Large intestine (tissue), 12 donors: ENCODE data around the gene PEA15. TPM values are rescaled to one million over a fixed set of nuclear protein-coding genes. Genes with fewer than 3 reads are reported as not detected.

Experiments used
- DNase-seq, 2 donors: peaks; one replicate each; pipeline versions ENCODE4 v3.0.0 to v3.0.0-alpha.2; 2013
- H3K27ac ChIP-seq: one replicate; pipeline ENCODE4 v1.5.1; 2013; ENCODE audit warnings: low read length
- H3K27me3 ChIP-seq: 2 replicates; pipeline ENCODE4 v1.6.1; 2013; ENCODE audit warnings: low read length; ENCODE audit not compliant: control insufficient read depth, insufficient read depth
- H3K36me3 ChIP-seq: 2 replicates; pipeline ENCODE4 v1.6.1; 2013; ENCODE audit warnings: low read length; ENCODE audit not compliant: control insufficient read depth, insufficient read depth
- H3K4me1 ChIP-seq: one replicate; pipeline ENCODE4 v1.6.1; 2013; ENCODE audit warnings: low read length; ENCODE audit not compliant: control insufficient read depth, insufficient read depth
- H3K4me3 ChIP-seq: one replicate; pipeline ENCODE4 v1.5.1; 2013; ENCODE audit warnings: low read length
- H3K9me3 ChIP-seq: one replicate; pipeline ENCODE4 v1.6.1; 2013; ENCODE audit warnings: mild to moderate bottlenecking, low read depth, low read length, moderate library complexity; ENCODE audit not compliant: control insufficient read depth
- WGBS: methylation state at CpG from one replicate; pipeline ENCODE4 v1.1.5; 2013; ENCODE audit warnings: low lambda C conversion rate; ENCODE audit not compliant: insufficient coverage; 5-methylcytosine and 5-hydroxymethylcytosine counted together
- long read RNA-seq, 11 donors: transcript quantifications; one replicate each; lab custom pipeline, GENCODE V29; 2026
- polyA plus RNA-seq: library from polyadenylated mRNA; unstranded; fragments of 120-200 nt; gene quantifications from one replicate; pipeline ENCODE4 v1.2.1, GENCODE V29; 2013

Gene PEA15, protein sequence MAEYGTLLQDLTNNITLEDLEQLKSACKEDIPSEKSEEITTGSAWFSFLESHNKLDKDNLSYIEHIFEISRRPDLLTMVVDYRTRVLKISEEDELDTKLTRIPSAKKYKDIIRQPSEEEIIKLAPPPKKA
- 74.8 TPM for polyA plus RNA-seq
- long read RNA-seq, donor 1, transcript PEA15-201 (4 exons, 2,471 nt), result major isoform, 8 of 14 reads
- long read RNA-seq, donor 1, partial matches to known transcripts, result 6 of 14 reads
- long read RNA-seq, donor 1, other reads (novel, unspliced or antisense), result 0 of 14 reads
- long read RNA-seq, donor 2, transcript PEA15-201 (4 exons, 2,471 nt), result major isoform, 24 of 84 reads
- long read RNA-seq, donor 2, partial matches to known transcripts, result 58 of 84 reads
- long read RNA-seq, donor 2, other reads (novel, unspliced or antisense), result 0 of 84 reads
- long read RNA-seq, donor 3, result 0 reads
- long read RNA-seq, donor 4, partial matches to known transcripts, result 0 of 4 reads
- long read RNA-seq, donor 4, other reads (novel, unspliced or antisense), result 0 of 4 reads
- long read RNA-seq, donor 5, transcript PEA15-201 (4 exons, 2,471 nt), result major isoform, 22 of 31 reads
- long read RNA-seq, donor 5, partial matches to known transcripts, result 8 of 31 reads
- long read RNA-seq, donor 5, other reads (novel, unspliced or antisense), result 0 of 31 reads
- long read RNA-seq, donor 6, transcript PEA15-201 (4 exons, 2,471 nt), result major isoform, 19 of 32 reads
- long read RNA-seq, donor 6, partial matches to known transcripts, result 13 of 32 reads
- long read RNA-seq, donor 6, other reads (novel, unspliced or antisense), result 0 of 32 reads
- long read RNA-seq, donor 7, transcript PEA15-201 (4 exons, 2,471 nt), result major isoform, 15 of 25 reads
- long read RNA-seq, donor 7, partial matches to known transcripts, result 10 of 25 reads
- long read RNA-seq, donor 7, other reads (novel, unspliced or antisense), result 0 of 25 reads
- long read RNA-seq, donor 8, transcript PEA15-201 (4 exons, 2,471 nt), result major isoform, 19 of 43 reads
- long read RNA-seq, donor 8, partial matches to known transcripts, result 23 of 43 reads
- long read RNA-seq, donor 8, other reads (novel, unspliced or antisense), result 0 of 43 reads
- long read RNA-seq, donor 9, transcript PEA15-201 (4 exons, 2,471 nt), result major isoform, 21 of 33 reads
- long read RNA-seq, donor 9, partial matches to known transcripts, result 12 of 33 reads
- long read RNA-seq, donor 9, other reads (novel, unspliced or antisense), result 0 of 33 reads
- long read RNA-seq, donor 10, transcript PEA15-201 (4 exons, 2,471 nt), result major isoform, 23 of 30 reads
- long read RNA-seq, donor 10, partial matches to known transcripts, result 7 of 30 reads
- long read RNA-seq, donor 10, other reads (novel, unspliced or antisense), result 0 of 30 reads
- long read RNA-seq, donor 11, transcript PEA15-201 (4 exons, 2,471 nt), result major isoform, 16 of 23 reads
- long read RNA-seq, donor 11, partial matches to known transcripts, result 7 of 23 reads
- long read RNA-seq, donor 11, other reads (novel, unspliced or antisense), result 0 of 23 reads

- peak in 1 of 2 donors; percentile 74 for DNase-seq
- peak within 1 kb of the TSS; percentile 75 for H3K27ac ChIP-seq
- no CpG with 5 or more reads among the region's 76 CpGs for WGBS
- H3K36me3 ChIP-seq, result peaks cover 29% of the 10 kb centered on the region
- peaks cover 13% of the 10 kb centered on the region for H3K4me1 ChIP-seq
- no peaks in the 10 kb centered on the region for H3K9me3 ChIP-seq
- H3K4me3 ChIP-seq, result peak within 1 kb of the TSS; percentile 98
- H3K27me3 ChIP-seq, result no peaks in the 10 kb centered on the region
Measured at GRCh38 chr1:160205242-160206035, at the start of gene PEA15. TSS of gene PEA15 (plus strand) at chr1:160205384. CDS start at chr1:160211545, 6,161 bp downstream.

- no peak for DNase-seq
- no peaks in the 10 kb centered on the region for H3K9me3 ChIP-seq
- WGBS, result no CpG with 5 or more reads among the region's 5 CpGs
- no peak overlapping the region for H3K4me3 ChIP-seq
- no peaks in the 10 kb centered on the region for H3K27me3 ChIP-seq
- no peaks in the 10 kb centered on the region for H3K36me3 ChIP-seq
- H3K27ac ChIP-seq, result no peak overlapping the region
- no peaks in the 10 kb centered on the region for H3K4me1 ChIP-seq
Measured at GRCh38 chr1:160156361-160156760, 48.8 kb upstream of the PEA15 start.

DNA sequence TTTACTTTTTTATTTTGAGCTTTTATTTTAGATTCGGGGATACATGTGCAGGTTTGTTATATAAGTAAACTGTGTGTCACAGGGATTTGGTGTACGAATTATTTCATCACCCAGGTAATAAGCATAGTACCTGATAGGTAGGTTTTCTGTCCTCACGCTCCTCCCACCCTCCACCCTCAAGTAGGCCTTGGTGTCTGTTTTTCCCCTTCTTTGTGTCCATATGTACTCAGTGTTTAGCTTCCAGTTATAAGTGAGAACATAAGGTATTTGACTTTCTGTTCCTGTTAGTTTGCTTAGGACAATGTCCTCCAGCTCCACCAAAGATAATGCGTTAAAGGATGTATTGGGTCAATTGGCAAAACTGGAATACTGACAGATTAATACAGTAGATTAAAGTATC is 48.0 kb upstream of the PEA15 start:
- Histone ChIP-seq H3K4me3 (no peak overlapping the region), H3K27ac (no peak overlapping the region), H3K36me3 (no peaks in the 10 kb centered on the region), H3K27me3 (no peaks in the 10 kb centered on the region), H3K4me1 (no peaks in the 10 kb centered on the region), H3K9me3 (no peaks in the 10 kb centered on the region)
- DNase-seq, result no peak
- 80% methylated on average over 1 of the region's 4 CpGs for WGBS

DNA sequence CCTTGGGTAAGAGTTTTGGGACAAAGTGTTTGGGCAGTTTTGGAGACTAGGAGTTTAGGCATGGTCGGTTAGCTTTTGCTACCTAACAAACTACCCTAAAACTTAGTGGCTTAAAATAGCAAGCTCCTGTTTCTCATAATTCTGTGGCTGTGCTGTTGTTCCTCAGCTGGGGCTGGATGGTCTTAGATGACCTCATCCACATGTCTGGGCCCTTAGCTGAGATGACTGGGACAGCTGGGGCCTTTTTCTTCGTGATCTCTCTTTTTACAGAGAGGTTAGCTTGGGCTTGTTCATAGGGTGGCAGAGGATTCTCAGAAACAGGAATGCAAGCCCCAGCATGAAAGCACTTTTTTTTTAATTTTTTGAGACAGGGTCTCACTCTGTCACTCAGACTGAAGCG is 47.2 kb upstream of the PEA15 start:
- no peaks in the 10 kb centered on the region for H3K9me3 ChIP-seq
- 100% methylated on average over 2 of the region's 3 CpGs for WGBS

GRCh38 chr1:160158534-160158933 is 46.6 kb upstream of the PEA15 start:
- Histone ChIP-seq H3K27me3 (no peaks in the 10 kb centered on the region), H3K9me3 (no peaks in the 10 kb centered on the region), H3K4me1 (no peaks in the 10 kb centered on the region), H3K36me3 (no peaks in the 10 kb centered on the region), H3K4me3 (no peak overlapping the region), H3K27ac (no peak overlapping the region)
- WGBS, result no CpG with 5 or more reads among the region's 4 CpGs
- no peak for DNase-seq

More for the DNA sequence above, 47.2 kb upstream of the PEA15 start:
- no peaks in the 10 kb centered on the region for H3K27me3 ChIP-seq
- no peak overlapping the region for H3K27ac ChIP-seq
- H3K4me1 ChIP-seq, result no peaks in the 10 kb centered on the region
- H3K36me3 ChIP-seq, result no peaks in the 10 kb centered on the region
- no peak overlapping the region for H3K4me3 ChIP-seq
- no peak for DNase-seq

DNA sequence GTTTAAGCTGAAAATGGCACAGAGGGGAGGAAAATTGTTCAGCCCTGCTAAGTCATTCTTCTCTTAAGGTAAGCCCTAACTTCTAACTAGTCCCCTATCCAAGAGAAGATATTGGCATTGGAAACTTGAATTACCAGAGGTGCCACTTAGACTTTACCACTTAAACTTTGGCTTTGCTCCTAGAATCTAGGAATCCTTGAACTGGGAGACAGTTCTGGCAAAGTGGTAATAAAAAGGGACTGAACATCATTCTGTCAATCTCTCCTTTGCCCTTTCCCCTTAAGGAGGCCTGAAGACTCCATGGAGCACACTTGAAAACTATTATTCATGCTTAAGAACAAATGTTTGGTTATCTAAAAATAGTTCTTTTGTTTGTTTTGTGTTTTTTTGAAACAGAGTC is 45.3 kb upstream of the PEA15 start:
- no peaks in the 10 kb centered on the region for H3K36me3 ChIP-seq
- no peaks in the 10 kb centered on the region for H3K27me3 ChIP-seq
- no peaks in the 10 kb centered on the region for H3K4me1 ChIP-seq
- no peak for DNase-seq
- H3K27ac ChIP-seq, result no peak overlapping the region
- no peak overlapping the region for H3K4me3 ChIP-seq
- H3K9me3 ChIP-seq, result no peaks in the 10 kb centered on the region

DNA sequence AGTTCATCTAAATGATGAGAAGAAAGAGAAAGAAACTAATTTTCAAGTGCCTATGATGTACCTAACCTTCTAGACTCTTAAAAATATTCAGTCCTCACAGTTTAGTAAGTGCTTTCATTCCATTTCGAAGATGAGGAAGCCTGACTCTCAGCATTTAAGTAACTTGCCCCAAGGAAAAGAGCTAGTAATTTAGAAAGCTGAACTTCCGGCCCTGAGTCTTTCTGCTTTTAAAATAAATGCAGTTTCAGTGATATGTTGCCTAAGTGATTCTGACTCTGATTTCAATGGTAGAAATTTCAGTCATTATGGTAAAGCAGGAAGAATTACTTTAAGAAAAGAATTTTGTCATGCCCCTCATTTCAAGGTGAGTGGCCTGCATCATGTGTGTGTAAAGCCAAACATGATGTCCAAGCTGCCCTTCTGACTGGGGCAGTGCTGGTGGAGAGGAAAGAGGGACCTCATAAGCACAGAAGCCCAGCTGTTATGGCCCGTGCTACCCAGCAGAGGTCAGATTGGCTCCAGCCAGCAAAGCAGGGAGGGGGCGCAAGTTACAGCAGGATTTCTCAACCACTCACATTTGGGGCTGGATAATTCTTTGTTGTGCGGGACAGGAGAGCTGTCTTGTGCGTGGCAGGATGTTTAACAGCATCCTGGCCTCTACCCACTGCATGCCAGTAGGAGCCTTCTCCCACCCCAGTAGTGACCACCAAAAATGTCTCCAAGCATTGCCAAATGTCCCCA is 43.0 kb upstream of the PEA15 start:
- H3K9me3 ChIP-seq, result no peaks in the 10 kb centered on the region
- WGBS, result no CpG with 5 or more reads among the region's 6 CpGs
- no peak overlapping the region for H3K4me3 ChIP-seq
- no peaks in the 10 kb centered on the region for H3K36me3 ChIP-seq
- DNase-seq, result peak in 1 of 2 donors; percentile 12
- no peaks in the 10 kb centered on the region for H3K27me3 ChIP-seq
- H3K27ac ChIP-seq, result no peak overlapping the region
- no peaks in the 10 kb centered on the region for H3K4me1 ChIP-seq

GRCh38 chr1:160162931-160163330 is 42.3 kb upstream of the PEA15 start:
- H3K4me1 ChIP-seq, result no peaks in the 10 kb centered on the region
- H3K9me3 ChIP-seq, result no peaks in the 10 kb centered on the region
- no peaks in the 10 kb centered on the region for H3K27me3 ChIP-seq
- H3K4me3 ChIP-seq, result no peak overlapping the region
- DNase-seq, result no peak
- no peaks in the 10 kb centered on the region for H3K36me3 ChIP-seq
- H3K27ac ChIP-seq, result no peak overlapping the region
- 100% methylated on average over 1 of the region's 2 CpGs for WGBS

- DNase-seq, result no peak
- no peaks in the 10 kb centered on the region for H3K9me3 ChIP-seq
- H3K4me1 ChIP-seq, result no peaks in the 10 kb centered on the region
- no peak overlapping the region for H3K4me3 ChIP-seq
- no CpG with 5 or more reads among the region's 1 CpG for WGBS
- H3K36me3 ChIP-seq, result no peaks in the 10 kb centered on the region
- no peaks in the 10 kb centered on the region for H3K27me3 ChIP-seq
- no peak overlapping the region for H3K27ac ChIP-seq
Measured at GRCh38 chr1:160163615-160164014, 41.6 kb upstream of the PEA15 start.
